HG02588 (cell line): ENCODE measurements around the gene MAGI2.

Experiments used
- ATAC-seq: cut with Tn5 transposase; IDR thresholded peaks from one replicate; pipeline ENCODE4 v1.9.1; 2021; ENCODE audit warnings: mild to moderate bottlenecking, moderate library complexity; ENCODE audit not compliant: unreplicated experiment

Gene MAGI2

GRCh38 chr7:78396210-78396609 lies 1057.3 kb downstream of the MAGI2 start:
- ATAC-seq = no peak

- ATAC-seq = no peak
Observed at GRCh38 chr7:78395298-78396036, 1058.0 kb downstream of the MAGI2 start.

- no peak for ATAC-seq
Observed at GRCh38 chr7:78389022-78389421, 1064.4 kb downstream of the MAGI2 start.

DNA sequence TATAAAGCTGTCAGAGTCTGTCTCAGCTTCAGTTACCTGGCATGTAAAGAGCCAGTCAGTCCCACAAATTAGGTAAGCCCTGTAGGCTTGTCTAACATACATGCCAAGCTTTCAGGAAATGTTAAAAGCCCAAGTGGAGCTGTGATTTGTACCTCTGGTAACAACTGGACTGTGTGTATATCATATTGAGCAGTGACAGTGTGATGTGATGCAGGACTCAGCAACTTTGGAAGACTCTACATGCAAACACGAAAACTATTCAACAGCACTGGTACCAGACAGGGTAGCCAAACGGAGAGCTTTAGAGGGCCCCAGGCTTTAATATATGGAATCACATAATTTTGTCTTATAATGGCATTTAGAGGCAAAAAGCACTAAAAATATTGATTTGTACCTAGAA lies 1066.9 kb downstream of the MAGI2 start:
- no peak for ATAC-seq

DNA sequence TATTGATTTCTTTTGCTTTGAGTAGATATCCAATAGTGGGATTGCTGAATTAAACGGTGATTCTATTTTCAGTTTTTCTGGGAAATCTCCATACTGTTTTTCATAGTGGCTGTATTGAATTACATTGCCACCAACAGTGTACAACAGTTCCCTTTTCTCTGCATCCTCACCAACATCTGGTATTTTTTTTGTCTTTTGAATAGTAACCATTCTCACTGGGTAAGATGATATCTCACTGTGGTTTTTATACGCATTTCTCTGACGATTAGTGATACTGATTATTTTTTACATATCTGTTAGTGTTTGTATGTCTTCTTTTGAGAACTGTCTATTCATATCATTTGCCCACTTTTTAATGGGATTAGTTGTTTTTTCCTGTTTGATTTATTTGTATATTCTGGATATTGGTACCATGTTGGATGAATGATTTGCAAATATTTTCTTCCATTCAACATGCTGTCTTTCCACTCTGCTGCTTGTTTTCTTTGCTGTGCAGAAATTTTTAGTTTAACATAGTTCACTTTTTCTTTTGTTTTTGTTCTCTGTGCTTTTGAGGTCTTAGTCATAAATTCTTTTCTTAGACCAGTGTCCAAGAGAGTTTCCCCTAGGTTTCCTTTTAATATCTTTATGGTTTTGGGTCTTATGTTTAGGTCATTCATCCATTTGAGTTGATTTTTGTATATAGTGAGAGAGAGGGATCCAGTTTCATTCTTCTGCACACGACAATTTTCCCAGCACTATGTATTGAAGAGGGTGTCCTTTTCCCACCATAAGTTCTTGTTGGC lies 1070.2 kb downstream of the MAGI2 start:
- no peak for ATAC-seq

DNA sequence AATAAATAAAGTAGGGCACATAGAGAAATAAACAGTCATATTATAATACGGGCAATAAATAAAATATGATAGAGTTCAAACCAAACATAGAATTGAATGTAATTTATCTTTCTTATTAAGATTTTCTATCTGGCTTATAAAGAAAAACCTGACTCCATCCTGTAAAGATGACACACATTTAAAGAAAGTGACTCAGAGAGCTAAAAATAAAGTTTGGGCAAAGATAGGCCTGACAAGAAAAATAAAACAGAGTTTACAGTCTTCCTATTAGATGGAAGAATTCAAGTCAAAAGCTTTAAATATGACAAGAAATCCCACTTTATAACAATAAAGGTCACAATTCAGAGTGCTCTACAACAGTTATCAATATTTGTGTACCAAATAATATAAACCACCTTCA lies 1074.3 kb downstream of the MAGI2 start:
- no peak for ATAC-seq

- no peak for ATAC-seq
Observed at GRCh38 chr7:78377532-78377931, 1075.9 kb downstream of the MAGI2 start.

DNA sequence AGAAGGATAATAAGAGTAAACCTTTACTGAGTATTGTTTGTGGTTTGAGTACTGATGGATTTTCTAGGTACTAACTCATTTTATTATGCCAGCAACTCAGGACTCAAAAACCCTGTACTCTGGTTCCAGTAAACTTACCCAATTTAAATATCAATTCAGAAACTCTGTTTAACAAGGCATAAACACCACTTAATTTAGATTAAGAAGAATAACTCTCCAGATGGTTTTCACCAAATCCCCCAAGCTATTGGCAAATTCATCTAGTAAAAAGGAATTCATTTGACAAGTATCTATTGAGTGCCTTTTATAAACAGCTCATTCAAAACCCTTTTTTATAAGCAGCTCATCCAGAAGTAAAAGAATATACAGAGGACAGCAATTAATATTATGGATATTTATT lies 1082.5 kb downstream of the MAGI2 start:
- no peak for ATAC-seq

DNA sequence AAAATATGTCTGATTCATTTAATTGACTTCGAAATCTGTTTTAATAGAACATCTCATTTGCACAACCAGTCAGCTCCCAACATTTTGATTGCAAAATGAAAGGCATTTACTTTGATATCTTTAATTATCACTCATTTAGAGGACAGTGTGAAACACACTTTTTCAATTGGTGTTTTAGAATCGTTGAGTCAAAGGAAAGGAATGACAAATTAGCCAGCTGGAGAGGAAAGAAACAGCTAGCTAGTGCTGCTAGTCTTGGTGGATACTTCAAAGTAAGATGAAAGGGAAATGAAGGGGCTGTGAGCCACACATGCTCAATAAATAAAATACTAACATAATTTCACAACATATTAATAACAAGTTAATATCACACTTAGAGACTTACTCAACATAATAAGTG lies 1084.7 kb downstream of the MAGI2 start:
- no peak for ATAC-seq

- ATAC-seq = no peak
Observed at GRCh38 chr7:78367280-78367773, 1086.1 kb downstream of the MAGI2 start.

DNA sequence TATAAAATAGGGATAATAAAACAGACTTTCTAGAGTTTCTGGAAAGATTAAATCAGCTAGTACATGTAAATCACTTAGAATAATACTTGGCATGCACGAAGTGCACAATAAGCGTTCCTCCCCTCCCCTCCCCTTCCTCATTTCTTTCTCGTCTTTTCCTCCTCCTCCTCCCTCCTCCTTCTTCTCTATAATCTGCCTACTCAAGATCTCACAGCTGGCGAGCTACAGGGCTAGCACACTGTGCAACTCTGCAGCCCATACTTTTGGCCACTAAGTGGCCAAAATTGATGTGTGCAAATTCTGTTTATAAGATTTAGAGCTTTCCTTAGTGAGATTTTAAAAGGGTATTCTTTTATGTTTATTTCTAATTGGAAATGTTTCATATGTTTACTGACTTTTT lies 1089.6 kb downstream of the MAGI2 start:
- ATAC-seq = no peak

GRCh38 chr7:78359836-78360235 lies 1093.6 kb downstream of the MAGI2 start:
- ATAC-seq = no peak

DNA sequence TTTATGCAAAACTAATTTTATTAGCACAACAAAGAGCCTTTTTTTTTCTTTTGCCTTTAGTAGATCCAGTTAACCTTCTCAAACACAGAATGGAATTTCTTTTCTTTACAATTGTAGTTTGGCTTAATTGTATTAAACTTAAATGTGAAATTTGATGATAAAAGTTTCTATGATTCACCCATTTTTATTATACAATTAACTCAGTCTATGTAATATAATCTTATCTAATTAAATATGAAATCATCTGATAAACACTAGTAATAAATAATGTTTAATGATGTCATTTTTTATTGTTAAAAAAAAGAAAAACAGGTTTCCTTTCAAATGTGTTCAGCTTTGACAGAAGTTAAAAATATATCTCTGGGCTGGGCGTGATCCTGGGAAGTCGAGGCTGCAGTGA lies 1095.8 kb downstream of the MAGI2 start:
- no peak for ATAC-seq

DNA sequence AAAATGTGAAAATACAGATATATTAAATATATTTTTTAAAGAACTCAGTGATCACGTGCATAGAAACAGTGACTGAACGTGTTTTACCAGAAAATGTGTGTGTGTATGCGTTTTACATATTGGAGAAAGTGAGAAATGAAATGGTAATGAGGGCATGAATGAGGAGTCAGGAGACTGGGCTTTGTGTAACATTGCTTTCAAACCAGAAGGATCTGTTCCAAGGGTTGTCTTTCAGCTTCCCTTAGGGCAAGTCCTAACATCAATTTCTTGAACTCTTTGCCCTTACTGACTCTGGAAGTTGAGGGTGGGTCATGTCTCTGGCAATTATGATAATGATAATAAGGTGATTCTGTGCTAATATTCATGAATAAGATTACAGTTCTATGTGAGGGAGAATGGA lies 1097.6 kb downstream of the MAGI2 start:
- no peak for ATAC-seq

GRCh38 chr7:78350926-78351325 lies 1102.5 kb downstream of the MAGI2 start:
- no peak for ATAC-seq

DNA sequence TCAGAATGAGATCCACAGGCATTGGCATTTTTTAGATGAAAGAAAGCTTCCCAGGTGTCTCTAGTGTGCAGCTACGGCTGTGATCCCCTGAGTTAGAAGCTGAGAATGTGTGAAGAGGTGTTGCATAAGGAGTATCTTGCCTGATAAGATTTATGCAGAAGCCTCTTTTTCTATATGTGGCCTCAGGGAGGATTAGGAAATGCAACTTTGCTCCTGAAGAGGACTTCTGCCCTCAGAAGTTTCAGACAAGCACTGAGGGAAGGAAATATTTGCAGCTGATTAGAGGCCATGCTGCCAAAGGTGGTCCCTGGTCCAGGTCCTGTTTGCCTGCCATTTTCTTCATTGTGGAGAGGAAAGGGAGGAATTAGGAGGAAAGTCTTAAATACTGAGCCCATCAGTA lies 1103.1 kb downstream of the MAGI2 start:
- ATAC-seq = no peak

DNA sequence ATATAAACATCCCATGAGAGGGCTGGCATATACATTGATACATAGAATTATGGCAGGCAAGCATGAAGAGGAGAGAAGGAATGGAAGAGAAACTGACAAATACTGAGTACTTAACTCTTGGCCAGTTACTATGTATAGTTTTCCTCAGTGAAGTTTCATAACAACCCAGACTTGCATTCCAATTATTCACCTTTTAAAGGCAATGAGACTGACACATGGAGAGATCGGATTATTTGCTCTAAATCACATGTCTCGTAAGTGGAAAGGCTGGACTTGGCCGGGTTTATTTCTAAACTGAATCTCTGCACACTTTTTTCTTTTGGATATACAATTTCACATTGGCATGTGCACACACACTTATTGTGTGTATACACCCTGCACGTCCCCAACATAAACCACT lies 1106.6 kb downstream of the MAGI2 start:
- ATAC-seq = no peak

DNA sequence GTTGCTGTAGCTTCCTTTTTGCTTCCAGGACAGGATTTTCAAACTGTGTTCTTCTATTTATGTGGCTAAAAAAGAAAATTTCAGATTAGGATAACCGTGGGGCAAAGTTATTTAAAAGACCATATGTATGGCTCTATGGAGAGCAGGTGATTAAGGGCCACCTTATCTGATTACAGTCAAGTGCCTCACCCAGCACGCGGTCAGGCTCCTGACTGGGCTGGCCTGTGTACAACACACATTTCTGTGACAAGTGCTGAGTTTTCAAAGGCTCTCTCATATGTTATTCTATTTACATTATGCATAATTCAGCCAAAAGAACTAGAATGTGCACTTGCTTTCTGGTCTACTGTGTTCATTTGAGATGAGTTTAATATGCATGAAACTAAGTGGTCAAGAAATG lies 1107.5 kb downstream of the MAGI2 start:
- no peak for ATAC-seq

- ATAC-seq = no peak
Observed at GRCh38 chr7:78345293-78345911, 1108.1 kb downstream of the MAGI2 start.

GRCh38 chr7:78334426-78334825 lies 1119.0 kb downstream of the MAGI2 start:
- ATAC-seq = no peak

GRCh38 chr7:78333530-78334425 lies 1119.7 kb downstream of the MAGI2 start:
- ATAC-seq = no peak
